GM19324 (cell line): ENCODE measurements around the gene NREP.

Source experiments
- ATAC-seq: cut with Tn5 transposase; IDR thresholded peaks from one replicate; pipeline ENCODE4 v1.9.1; 2021; ENCODE audit warnings: mild to moderate bottlenecking, moderate library complexity; ENCODE audit not compliant: unreplicated experiment, low FRiP score

NREP gene

GRCh38 chr5:111699324-111699723 is 57.7 kb downstream of the NREP start:
- ATAC-seq = no peak

- no peak for ATAC-seq
Observed at GRCh38 chr5:111697881-111698757, 58.9 kb downstream of the NREP start.

- no peak for ATAC-seq
Observed at GRCh38 chr5:111697215-111697614, 59.8 kb downstream of the NREP start.

GRCh38 chr5:111695991-111696390 is 61.0 kb downstream of the NREP start:
- no peak for ATAC-seq

- no peak for ATAC-seq
Observed at GRCh38 chr5:111694133-111694532, 62.9 kb downstream of the NREP start.

GRCh38 chr5:111691914-111692313 is 65.1 kb downstream of the NREP start:
- no peak for ATAC-seq

GRCh38 chr5:111691508-111691907 is 65.5 kb downstream of the NREP start:
- no peak for ATAC-seq

GRCh38 chr5:111689357-111689935 is 67.5 kb downstream of the NREP start:
- no peak for ATAC-seq

- no peak for ATAC-seq
Observed at GRCh38 chr5:111685969-111686368, 71.0 kb downstream of the NREP start.

GRCh38 chr5:111682641-111683040 is 74.4 kb downstream of the NREP start:
- ATAC-seq = no peak

- no peak for ATAC-seq
Observed at GRCh38 chr5:111682121-111682520, 74.9 kb downstream of the NREP start.

GRCh38 chr5:111681414-111682120 is 75.4 kb downstream of the NREP start:
- ATAC-seq = no peak

GRCh38 chr5:111680737-111681413 is 76.1 kb downstream of the NREP start:
- no peak for ATAC-seq

- no peak for ATAC-seq
Observed at GRCh38 chr5:111679611-111680010, 77.4 kb downstream of the NREP start.
